GM18507 (cell line): ENCODE data around the gene DAB2IP.

Source experiments
- DNase-seq: peaks from one replicate; pipeline ENCODE4 v3.0.0; 2011; ENCODE audit warnings: low read depth; ENCODE audit not compliant: insufficient read length; ENCODE audit errors: extremely low spot score
- FAIRE-seq: peaks from 2 replicates; lab custom pipeline; 2011; peaks lifted over from hg19 to GRCh38; lab: Jason Lieb, UNC

The DAB2IP gene

GRCh38 chr9:121767171-121767769 lies 115.8 kb downstream of the DAB2IP start:
- DNase-seq = no peak
- no peak for FAIRE-seq

DNA sequence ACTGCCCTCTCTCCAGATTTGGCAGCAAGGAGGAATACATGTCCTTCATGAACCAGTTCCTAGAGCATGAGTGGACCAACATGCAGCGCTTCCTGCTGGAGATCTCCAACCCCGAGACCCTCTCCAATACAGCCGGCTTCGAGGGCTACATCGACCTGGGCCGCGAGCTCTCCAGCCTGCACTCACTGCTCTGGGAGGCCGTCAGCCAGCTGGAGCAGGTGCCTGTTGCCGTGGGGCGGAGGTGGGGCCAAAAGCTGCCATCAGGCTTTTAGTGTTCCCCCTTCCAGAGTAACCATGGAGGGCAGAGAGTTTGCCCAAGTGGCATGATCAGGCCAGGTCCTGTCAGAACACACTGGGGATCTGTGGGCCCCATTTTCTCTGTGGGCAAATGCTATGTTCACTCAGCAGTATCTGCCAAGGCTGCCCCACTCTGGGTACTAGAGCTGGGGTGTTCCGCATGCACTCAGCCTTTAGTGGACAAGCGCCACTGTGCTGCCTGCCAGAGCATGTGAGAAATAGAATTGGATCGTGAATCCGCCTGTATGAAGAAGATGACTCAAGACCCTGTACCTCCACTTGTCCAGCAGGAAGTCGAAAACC lies 117.1 kb downstream of the DAB2IP start:
- DNase-seq = no peak
- no peak for FAIRE-seq

GRCh38 chr9:121769939-121770338 lies 118.5 kb downstream of the DAB2IP start:
- no peak for DNase-seq
- no peak for FAIRE-seq

DNA sequence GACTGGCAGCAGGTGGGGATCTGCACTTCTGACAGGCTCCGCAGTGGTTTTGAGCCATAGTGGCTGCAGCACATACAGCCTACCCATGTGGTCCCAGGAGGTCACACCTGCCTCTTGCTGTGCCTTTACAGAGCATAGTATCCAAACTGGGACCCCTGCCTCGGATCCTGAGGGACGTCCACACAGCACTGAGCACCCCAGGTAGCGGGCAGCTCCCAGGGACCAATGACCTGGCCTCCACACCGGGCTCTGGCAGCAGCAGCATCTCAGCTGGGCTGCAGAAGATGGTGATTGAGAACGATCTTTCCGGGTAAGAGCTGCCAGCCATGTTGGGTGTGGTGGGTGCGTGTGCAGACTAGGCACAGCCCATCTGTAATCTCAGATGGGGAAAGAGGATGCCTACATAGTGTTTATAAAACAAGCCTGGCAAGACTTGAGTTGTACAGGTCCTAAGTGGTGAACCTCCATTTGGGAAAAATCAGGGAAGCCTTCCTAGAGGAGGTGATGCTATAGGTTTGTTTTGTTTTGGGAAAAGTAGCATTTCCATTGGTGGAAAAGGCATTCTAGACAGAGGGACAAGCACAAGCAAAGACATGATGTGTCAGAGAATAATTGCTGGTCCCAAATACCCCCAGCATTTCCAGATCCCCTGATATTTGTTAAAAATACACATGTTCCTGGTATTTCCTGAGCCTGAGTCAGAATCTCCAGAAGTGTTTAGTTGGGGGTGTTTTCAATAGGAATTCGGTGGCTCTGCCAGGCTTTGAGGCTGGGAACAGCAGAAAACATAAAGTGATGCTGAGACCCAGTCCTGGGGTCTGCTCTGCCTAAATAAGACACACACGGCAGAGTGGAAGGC lies 119.2 kb downstream of the DAB2IP start:
- DNase-seq = no peak

DNA sequence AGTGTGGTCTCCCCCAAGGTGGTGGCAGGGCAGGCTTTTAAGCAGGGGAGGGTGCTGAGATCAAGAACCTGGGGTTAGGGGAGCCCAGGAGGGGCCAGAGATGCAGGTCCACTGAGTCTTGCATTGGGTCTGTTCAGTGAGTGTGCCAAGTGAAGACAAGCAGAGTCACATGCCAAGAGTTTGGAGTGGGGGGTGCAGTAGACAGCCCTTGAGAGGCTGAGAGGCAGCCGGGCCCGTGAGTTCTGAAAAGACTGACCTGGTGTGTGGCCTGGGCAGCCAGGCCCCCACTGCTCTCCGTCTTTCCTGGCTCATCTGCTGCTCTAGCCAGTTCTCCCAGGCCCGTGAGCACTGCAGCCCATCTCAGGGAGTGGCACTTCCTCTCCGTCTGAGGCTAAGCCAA lies 120.0 kb downstream of the DAB2IP start:
- no peak for DNase-seq
- no peak for FAIRE-seq

More for the DNA sequence above, 119.2 kb downstream of the DAB2IP start:
- no peak for FAIRE-seq

DNA sequence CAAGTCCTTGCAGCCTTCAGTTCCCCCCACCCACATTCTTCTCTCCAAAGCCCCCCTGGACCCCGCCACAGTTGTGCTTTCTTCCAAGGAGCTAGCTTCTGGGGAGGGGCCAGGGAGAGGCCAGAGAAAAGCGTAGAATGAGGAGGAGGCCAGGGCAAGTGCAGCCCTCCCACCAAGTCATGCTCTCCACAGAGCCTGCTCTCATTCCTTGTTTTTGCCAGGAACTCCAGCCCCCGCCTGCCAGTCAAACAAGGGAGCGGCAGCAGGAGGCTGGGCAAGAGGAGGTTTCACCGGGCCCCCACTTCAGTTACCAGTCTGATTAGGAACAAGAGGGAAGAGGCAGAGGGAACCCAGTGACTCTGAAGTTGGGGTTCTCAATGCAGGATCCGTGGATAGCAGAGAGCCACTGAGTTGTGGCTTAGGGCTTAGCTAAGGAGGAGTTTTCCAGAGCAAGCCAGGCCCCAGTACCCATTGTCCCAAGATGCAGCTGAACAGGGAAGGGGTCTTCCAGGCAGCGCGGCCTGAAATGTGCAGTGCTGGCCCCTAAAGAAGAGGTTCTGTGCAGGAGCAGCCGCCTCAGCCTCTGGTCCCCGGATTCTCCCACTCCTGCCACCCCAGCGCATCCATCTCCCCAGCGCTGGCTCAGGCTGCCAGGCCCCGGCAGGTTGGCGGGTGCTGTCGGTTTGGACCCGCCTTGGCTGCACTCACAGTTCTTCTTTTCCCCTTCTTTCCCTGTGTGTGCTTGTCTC lies 120.6 kb downstream of the DAB2IP start:
- FAIRE-seq = no peak
- no peak for DNase-seq

DNA sequence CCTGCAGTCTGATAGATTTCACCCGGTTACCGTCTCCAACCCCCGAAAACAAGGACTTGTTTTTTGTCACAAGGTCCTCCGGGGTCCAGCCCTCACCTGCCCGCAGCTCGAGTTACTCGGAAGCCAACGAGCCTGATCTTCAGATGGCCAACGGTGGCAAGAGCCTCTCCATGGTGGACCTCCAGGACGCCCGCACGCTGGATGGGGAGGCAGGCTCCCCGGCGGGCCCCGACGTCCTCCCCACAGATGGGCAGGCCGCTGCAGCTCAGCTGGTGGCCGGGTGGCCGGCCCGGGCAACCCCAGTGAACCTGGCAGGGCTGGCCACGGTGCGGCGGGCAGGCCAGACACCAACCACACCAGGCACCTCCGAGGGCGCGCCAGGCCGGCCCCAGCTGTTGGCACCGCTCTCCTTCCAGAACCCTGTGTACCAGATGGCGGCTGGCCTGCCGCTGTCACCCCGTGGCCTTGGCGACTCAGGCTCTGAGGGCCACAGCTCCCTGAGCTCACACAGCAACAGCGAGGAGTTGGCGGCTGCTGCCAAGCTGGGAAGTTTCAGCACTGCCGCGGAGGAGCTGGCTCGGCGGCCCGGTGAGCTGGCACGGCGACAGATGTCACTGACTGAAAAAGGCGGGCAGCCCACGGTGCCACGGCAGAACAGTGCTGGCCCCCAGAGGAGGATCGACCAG lies 121.3 kb downstream of the DAB2IP start:
- DNase-seq (no peak), FAIRE-seq (no peak)

DNA sequence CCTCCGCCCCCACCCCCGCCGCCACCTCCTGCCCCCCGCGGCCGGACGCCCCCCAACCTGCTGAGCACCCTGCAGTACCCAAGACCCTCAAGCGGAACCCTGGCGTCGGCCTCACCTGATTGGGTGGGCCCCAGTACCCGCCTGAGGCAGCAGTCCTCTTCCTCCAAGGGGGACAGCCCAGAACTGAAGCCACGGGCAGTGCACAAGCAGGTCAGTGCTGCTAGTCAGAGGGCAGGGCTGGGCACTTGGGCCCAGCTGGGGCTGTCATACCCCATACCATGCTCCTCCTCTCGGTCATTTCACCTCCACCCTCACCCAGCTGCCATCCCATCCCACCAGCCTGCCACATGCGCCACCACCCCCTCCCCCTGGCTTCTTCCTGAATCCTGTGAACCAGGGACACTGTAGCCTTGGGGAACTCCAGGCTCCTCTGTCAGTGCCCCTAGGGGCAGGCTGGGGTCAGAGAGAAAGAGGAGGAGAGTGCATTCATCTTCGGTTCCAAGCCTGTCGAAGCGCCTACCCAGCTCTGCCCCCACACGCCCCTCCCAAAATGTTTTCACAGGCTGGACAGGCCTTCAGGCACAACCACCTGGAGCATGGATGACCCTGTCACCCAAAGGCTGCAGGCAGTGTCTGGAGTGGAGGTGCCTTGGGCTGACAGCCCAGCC lies 122.0 kb downstream of the DAB2IP start:
- DNase-seq = no peak
- FAIRE-seq = no peak

GRCh38 chr9:121773954-121774714 lies 122.7 kb downstream of the DAB2IP start:
- no peak for FAIRE-seq
- no peak for DNase-seq

DNA sequence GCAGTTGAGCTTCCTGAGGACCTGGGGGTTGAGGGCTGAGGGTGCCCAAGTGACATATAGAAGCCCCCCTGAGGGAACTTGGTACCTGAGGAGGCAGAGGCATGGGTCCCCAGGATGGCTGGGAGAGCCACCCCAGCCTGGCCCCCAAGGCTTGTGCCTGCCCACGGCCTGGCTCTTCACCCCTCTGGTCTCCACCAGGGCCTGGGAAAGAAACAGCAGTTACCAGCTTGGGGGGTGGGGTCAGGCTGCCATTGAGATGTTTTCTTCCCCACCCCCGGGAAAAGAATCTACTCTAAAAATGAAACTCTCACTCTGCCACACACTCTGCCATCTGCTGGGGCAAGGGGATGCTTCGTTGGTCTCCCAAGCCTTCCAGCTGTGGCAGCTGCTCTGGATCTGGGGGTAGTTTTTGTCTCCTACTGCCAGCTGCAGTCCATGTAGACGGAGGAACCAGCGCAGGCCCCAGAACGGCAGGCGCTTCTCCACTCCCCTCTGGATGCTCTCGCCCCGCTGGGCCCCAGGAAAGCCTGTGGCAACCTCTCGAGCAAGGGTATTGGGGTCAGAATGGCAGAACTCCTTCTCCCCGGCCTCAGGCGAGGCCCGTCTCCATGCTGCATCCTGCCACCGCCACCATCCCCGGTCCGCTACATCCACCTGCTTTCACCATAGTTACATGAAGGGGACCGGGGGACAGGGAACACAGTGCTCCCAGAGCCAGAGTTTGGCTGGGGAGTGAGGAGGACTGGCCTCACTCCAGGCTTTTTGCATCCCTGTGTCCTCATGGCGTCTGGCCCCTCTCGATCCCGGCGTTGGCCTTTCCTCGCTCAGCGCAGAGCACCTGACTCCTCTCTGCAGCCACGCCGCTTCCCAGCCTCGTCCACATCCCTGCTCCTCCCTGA lies 123.5 kb downstream of the DAB2IP start:
- FAIRE-seq = no peak
- DNase-seq = no peak

- DNase-seq (no peak), FAIRE-seq (no peak)
These were observed 124.7 kb downstream of the DAB2IP start for GRCh38 chr9:121776001-121776738.

- no peak for DNase-seq
- no peak for FAIRE-seq
These were observed 125.6 kb downstream of the DAB2IP start for GRCh38 chr9:121776739-121777637.

- DNase-seq = no peak
- FAIRE-seq = no peak
These were observed 127.1 kb downstream of the DAB2IP start for GRCh38 chr9:121778252-121779225.

DNA sequence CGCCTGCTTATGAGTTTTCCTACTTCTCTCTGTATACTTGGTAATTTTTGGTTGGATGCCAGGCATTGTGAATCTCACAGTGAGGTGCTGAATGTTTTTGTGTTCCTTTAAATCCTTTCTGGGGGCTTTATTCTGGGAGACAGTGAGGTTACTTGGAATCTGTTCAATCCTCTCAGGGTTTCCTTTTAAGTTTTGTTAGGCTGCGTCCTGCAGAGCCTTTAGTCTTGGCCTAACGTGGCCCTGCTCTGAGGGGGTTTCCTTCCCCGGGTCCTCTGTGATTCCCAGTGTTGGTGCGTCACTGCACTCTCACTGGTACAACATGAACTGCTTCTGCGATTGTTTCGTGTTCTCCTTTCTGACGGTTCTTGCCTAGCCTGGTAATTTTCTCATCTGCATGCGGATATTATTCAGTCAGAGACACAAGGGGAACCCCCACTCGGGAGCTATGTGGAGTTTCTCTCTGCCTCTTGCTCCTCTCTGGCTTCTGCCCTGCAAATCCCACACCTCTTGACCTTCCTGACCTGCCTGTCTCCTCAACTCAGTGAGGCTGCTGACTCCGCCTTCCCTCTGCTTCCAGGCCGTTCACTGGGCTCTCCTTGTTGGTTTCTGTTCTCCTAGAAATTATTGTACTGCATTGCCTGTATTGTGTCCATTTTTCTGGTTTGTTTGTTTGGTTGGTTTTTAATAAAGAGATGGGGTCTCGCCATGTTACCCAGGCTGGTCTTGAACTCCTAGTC lies 128.1 kb downstream of the DAB2IP start:
- DNase-seq = no peak
- no peak for FAIRE-seq
